ENCODE data around the gene SCD.
A peak's percentile ranks its signal among the peaks of the same experiment; 100 is the strongest.

The SCD gene

DNA sequence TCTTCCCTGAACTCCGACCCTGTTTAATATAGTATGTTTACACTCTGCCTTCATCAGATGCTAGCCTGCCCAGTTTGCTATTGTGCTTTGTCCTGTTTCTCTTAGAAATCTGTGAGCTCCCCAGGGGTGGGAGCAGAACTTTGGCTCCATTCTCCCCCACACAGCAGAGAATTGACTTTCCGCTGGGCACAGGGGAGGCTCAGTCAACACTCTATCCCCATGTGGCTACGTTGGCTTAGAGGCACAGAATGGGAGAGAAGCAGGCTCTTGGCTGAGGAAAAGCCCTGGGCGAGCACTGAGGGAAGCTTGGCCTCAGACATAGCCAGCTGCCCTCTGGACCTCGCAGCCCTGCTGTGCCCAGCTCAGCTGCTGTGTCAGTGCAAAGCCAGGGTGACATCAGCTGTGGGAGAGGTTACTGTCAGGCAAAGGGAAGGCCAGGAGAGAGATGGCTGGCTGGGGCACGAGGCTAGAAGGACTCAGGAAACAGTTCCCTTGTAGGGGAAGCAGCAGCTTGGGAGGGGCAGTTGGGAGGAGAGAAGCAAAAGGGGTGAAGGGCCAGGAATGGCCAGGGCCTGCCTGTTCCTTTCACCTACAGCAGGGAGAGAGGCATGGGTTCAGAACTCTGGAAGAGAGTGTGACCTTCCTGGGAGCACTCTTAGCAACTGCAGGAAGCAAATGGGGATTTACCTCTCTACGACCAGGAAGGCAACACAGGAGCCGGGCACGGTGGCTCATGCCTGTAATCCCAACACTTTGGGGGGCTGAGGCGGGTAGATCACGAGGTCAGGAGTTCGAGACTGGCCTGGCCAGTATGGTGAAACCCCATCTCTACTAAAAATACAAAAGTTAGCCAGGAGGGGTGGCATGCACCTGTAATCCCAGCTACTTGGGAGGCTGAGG lies 5.8 kb upstream of the SCD start:
- no peak for DNase-seq

DNA sequence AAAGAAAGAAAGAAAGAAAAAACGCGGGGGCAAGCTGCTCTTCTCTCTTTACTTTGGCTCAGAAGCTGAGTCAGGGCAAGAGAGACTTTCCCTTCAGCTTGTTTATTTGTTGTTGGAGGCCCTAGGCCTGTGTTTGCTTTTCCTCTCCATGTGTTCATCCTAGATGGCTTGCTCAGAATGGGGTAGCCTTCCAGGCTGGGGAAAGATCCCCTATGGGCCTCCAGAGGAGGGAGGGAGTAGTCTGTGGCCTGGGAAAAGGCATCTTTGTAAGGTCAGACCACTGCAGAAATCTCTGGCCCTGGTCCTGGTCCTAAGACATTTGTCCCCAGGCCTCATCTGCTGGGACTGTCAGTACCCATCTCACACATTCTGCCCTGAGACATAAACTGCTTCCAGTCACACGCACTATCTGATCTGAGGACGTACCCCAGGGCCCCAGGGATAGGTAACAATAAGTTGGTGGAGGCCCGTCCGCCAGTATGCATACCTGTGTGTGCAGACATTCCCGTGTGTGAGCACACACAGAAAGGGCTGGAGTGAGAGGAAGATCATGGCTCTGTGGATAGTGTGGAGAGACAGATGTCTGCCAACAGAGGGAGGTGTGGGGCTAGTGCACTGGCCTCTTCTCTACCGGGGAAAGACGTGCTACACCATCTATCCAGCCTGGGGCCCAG lies 4.9 kb upstream of the SCD start:
- peak; percentile 18 for DNase-seq

DNA sequence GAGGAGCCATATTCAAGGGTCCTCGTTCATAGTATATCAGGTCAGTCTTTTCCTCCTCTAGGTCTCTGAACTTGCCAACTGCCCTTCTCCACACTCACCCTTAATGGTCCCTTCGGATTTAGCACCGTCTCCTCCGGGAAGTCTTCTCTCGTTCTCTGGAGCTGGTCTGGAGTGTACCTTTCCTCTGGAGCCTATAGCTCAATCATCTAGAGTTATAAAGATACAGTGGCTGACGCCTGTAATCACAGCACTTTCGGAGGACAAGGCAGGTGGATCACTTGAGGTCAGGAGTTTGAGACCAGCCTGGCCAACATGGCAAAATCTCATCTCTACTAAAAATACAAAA lies 4.4 kb upstream of the SCD start:
- no peak for DNase-seq

DNA sequence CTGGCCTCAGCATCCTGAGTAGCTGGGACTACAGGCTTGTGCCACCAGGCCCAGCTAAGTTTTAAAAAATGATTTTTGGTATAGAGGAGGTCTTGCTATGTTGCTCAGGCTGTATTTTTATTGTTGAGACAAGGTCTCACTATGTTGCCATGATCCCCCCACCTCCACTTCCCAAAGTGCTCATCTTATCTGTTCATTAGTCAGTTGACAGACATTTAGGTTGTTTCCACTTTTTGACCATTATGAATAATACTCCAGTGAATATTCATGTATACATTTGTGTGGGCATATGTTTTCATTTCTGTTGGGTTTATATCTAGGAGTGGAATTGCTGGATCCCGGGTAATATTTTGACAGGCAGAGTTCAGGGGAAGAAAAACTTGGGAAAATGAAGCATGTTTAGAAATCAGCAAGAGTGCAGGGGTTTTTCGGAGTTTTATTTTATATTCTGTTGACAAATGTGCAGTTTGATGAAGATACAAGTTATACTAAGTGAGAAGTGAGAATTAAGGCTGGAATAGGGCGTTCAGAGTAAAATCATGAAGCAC lies 2.7 kb upstream of the SCD start:
- no peak for DNase-seq

DNA sequence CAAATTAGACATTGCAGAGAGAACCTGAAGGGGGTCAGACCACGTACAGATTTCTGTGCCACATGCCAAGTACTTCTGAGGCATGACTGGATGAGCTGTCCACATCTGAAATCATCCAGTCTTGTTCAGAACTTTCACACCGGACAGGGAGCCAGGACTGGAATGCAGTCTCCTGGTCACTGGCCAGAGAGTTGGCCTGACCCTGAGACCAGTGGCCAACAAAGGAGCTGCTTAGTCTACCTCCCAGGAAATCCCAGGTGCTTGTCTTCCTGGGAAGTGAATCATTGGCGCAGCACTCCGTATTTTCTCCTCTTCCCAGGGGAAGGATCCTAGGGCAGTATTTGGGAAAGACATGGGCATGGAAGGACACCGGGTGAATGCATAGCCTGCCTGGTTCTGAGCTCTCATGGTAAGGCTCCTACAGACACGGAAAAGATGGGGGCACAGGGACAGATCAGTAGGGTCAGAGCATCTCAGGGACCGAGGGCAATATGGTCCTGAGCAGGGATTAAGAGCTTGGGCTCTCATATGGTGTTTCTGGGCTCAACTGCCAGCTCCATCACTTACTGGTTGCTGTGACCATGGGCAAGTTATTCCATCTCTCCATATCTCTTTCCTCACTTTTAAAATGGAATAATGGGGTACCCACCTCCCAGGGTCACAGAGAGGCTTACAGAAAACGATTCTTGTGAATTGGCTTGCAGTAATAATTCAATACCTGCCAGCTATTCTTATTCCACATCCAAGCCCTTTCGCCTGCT lies 1.3 kb upstream of the SCD start:
- peak; percentile 21 for DNase-seq

DNA sequence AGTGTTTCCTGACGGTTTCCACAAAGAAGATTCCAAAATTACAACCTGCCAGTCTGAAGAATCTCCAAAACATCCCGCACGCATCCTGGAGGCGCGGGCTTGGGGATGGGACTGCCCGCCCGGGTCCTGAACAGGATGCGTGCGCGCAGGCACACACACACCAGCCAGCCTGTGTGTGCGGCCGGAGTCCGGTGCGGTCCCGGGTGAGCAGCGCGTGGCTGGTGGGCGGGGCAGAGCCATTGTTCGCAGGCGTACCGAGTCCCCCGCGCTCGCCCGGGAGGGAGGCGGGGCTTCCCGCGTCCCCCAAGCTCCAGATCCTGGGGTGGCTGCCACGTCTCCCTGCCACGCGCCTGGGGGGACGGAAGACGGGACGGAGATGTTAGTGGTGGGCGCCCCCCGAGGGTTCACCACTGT lies 675 bp upstream of the SCD start:
- DNase-seq, result peak; percentile 68

DNA sequence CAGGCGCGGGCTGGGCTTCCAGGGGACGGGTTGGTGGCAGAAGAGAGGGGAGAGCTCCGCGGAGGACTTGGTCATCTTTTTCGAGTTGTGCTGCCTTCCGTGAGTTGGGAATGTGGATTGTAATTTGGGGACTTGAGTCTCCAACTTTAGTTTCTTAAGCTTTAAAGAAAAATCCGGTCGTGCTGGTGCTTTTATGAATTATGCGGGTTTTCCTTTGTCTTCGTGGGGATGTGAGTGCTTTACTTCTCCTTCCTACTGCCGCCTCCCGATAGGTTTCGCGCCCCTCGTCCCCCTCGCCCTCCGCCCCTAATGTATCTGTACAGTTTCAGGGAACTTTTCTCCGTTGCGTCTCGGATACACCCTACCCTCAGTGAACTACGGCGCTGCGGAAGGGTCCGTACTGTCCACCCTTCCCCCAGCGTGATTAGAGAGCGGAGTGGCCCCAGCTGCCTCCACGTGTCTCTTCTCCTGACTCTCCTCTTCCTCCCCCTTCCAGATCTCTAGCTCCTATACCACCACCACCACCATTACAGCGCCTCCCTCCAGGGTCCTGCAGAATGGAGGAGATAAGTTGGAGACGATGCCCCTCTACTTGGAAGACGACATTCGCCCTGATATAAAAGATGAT lies 649 bp downstream of the SCD start:
- DNase-seq, result no peak

DNA sequence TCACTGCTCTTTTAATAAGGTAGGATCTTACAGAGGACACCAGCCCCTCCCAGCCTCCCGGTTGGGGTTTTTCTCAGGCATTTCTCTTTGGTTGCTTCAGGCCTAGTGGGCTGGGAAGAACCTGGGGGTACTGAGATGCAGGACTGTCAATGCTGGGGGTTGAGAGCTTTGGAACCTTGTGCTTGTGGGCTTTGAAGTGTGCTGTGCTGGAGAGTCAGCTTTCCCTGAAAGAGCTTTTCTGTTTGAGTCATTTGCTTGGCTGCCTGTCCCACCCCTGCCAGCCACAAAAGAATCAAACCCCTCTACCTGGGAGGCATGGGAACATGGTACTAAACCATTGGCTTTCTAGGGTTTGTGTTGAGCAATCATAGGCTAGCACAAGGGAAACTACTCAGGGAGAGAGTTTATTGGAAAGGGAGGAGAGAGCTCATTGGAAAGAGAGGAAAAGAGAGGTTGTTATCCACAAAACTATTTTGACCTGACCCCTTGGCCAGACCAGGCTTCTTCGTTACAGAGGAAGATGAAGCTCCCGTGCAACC lies 1.4 kb downstream of the SCD start:
- DNase-seq, result no peak

DNA sequence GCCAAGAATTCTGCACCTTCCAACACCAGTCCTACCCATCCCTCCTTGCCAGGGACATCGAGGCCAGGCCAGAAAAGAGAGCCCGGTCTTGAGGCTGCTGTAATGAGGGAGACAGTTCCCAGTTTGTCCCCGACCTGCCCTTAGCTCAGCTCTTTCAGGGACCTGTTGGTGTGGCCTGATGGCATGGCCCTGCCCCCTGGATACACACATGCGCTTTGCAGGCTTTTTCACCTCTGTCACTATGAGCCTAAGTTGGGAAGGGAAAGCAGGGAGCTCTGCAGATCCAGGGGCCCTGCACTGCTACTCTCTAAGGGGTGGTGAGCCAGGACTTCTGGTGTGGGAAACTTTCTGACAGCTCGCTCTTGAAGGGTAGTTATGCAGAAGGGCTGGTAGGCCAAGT lies 2.1 kb downstream of the SCD start:
- DNase-seq, result no peak

DNA sequence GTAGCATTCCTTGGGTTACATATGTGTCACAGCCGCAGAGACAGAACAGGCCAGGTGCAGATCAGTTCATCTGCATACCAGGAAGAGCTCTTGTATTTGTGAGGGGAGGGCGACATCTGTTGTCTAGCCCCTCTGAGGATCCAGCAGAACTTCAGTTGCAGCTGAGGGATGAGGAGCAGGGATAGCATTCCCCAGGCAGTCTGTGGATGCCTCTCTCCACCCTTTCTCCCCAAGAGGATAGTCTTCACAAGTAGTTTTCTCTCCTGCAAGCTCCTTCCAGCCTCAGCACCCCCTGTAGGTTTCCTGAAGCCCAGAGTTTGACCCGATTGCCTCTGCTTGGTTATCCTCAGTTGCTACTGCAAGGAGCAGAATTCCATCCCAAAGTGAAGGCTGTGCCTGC lies 2.6 kb downstream of the SCD start:
- peak; percentile 31 for DNase-seq

DNA sequence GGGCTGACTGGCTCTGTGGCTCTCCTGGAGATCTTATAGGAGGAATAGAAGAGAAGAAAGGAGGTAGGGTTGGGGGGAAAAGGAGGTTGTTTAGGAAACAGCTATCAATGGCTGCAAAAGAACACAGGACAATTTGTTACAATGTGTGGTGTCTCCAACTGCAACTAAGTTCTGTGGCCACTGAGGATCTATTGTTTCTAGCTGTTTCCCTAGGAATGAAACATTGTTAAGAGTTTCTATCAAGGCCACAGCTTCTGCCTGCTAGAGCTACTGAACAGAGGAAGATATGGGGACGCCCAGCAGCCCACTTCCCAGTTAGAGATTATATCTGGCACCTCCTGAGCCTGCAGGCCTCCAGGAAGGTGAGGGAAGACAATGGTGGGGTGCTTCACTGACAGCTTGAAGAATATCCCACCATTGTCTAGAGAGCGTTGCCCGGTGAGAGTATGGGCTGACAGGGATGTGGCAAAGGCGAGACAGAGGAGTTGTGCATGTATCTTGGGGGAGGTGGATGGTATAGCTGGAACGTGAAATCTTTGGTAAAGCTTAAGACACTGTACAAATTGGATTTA lies 4.0 kb downstream of the SCD start:
- DNase-seq, result no peak

DNA sequence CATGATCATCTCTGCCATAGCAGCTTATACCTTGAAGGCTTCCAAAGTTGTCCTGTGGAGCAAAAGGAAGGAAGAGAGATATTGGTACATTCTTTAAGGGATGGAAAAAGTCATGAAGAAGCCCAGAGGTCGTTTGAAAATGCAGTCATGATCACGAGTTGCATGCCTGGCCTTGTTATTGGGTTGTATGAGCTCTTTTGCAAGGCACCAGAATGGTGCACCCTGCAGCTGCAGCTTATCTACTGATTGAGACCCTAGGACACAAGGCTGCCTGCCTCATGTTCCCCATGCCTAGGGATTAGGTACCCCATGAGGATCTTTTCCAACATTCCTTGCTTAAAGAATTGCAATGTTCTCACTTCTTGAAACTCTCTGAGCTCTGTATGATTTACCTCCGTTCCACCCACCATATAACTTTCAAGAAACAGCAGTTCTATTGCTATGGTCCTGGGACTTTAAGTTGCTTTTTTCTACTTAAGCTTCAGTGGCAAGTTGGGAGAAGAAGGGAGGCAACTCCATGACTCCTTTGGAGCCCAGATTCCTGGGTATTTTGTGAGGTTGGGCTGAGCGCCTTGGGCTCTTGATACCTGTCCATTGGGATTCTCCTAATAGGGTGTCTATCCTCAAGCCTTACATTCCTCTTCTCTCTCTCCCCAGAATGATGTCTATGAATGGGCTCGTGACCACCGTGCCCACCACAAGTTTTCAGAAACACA lies 6.9 kb downstream of the SCD start:
- no peak for DNase-seq

DNA sequence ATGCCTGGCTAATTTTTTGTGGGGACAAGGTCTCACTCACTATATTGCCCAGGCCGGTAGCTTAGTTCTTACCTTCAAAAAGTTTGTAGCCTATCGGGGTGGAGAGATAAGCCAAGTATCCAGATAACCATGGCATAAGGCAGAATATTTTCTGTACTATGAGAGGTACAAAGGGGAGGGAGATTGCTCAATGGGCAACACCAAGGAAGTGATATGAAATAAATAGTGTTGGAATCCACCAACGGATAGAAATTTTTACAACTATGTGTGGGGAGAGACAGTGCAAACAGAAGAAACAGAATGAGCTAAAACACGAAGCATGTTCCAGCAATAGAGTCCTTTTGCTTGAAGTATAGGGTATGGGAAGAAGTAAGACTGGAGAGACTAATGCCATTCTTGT lies 8.1 kb downstream of the SCD start:
- DNase-seq, result no peak

DNA sequence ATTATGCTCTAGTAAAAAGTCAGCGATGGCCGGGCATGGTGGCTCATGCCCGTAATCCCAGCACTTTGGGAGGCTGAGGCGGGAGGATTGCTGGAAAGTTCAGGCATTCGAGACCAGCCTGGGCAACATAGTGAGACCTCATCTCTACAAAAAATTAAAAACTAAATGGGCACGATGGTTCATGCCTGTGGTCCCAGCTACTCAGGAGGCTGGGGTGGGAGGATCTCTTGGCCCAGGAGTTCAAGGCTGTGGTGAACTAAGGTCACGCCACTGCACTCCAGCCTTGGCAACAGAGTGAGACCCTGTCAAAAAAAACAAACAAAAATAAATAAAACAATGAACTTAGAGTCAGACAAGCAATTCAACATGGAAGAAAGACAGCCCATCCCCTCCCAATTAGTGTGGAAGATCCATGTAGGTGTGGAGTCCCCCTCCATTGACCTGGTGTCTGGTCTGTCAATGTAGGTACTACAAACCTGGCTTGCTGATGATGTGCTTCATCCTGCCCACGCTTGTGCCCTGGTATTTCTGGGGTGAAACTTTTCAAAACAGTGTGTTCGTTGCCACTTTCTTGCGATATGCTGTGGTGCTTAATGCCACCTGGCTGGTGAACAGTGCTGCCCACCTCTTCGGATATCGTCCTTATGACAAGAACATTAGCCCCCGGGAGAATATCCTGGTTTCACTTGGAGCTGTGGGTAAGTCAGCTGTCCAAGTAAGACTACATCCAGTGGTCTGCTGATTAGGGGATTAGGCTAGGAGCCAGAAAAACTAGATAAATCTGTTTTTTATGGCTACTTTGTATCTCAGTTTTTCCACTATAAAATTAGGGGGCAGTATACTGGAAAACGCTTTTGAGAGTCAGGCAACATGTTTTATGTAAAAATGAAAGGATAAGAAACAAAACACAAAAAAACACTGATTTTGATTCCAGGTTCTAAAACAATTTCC lies 9.3 kb downstream of the SCD start:
- DNase-seq, result no peak

DNA sequence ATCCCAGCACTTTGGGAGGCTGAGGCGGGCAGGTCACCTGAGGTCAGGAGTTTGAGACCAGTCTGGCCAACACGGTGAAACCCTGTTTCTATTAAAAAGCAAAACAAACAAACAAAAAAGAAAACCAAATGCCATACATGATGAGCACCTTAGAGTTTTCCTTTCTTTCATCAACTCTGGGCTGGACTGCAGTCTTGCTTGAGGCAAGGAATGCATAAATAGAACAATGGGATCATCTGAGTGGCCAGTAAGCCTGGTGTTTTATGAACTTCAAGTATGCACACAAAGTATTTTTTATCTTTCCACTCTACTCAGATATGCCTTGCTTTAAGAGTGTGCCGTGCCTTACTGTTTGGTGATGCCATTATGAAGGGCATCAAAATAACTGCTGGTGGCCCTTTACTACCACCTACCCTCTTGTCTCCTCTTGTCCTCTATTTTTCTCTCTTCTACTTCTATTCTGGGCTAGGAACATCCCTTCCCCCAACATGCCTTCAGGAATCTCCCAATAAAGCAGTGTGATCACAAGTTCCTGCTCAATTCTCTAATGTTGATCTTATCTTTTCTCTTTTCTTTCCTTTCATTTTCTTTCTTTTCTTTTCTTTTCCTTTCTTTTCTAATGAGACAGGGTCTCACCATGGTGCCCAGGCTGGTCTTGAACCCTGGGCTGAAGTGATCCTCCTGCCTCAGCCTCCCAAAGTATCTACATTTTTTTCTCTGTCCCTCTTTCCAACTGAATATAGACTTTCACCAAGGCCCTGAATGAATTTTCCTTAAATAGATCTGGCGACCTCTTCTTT lies 10.2 kb downstream of the SCD start:
- no peak for DNase-seq

DNA sequence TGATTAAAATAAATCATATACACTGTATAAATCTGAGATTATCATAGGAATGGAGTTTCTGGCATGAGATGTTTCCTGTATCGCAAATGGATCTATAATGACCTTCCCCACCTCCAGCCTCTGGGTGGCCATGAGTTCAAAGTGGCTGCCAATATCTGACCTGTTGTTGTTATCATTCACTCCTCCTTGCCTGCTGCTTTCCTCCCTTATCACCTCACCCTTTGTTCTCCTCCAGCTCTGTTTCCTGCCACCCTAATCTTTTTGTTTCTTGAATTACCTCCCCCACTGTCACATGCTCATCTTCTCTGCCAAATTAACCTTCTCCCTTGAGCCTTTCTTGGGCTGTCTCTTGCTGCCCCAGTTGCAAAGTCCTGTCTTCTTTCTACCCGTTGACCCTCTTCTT lies 12.0 kb downstream of the SCD start:
- DNase-seq, result no peak

DNA sequence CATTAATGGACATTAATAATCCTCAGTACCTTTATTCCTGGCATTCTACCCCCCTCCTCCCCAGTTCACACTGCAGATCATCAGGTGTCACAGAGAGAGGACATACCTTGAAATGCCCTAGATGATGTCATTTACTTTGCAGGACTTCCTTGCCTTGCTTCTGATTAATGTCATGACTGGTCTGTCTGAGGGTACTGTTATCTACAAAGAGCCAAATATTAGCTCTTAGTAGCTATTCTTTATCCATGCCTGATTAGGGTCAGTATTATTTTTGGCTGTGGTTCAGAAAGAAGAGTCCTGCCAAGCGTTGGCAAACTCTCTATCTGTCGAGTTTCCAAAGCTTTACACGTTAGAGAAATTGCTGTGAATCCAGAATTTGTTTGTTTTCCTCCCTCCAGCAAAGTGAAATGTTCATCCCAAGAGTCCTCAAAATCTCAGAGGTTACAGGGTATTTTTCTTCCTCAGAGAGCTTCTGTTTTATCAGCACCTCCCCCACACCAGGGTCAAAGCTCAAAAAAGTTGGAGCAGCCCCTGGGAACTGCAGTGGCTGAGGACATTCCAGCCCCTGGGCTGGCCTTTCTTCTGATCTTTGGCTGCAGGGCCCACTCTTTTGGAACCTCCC lies 12.6 kb downstream of the SCD start:
- no peak for DNase-seq

DNA sequence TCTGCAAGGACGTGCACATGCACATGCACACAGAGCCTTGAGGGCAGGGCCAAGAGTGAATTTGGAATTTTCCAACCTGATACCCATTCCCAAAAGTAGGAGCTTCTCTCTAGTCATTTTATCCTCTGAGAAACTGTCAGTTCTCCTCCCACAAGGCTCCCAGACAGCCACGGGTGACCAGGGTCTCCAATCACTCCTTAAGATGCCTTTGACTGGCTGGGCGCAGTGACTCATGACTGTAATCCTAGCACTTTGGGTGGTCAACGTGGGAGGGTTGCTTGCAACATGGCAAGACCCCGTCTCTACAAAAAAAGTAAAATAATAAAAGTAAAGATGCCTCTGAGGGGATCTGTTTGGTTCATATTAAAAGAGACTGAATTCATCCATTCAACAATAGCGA lies 13.2 kb downstream of the SCD start:
- DNase-seq, result no peak

All from NCI-H2171 treated with DMSO at 0.1 percent for 48 hours (cell line).